ENCODE data around the gene TSSC4. TPM values are rescaled to one million over a fixed set of nuclear protein-coding genes. Genes with fewer than 3 reads are reported as not detected.

The TSSC4 gene
- total RNA-seq, 2 experiments from 2014 or later, result 46.9 to 54.2 TPM

DNA sequence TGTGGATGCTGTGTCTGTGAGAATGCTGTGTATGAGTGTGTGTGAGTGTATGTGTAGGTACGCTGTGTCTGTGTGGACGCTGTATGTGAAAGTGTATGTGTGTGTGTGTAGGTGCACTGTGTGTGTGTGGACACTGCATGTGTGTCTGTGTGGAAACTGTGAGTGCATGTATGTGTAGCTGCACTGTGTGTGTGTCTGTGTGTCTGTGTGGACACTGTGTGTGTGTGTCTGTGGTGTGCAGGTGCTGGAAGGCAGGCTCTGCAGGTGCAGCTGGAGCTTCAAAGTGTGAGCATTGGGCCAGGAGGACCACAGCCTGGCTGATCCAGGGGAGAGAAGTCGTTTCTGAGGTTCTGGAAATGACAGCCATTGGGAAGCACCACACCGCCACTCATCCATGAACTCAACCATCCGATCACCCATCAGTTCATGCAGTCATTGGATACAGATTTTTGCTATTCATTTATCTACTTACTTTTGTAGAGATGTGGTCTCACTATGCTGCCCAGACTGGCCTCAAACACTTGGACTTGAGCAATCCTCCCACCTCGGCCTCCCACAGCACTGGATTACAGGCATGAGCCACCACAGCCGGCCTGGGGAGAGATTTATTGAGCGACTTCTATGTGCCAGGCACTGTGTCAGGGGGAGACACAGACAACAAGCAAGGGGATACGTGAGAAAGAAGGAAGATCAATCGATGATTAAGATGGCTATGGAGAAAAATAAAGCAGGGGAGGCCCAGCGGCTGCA, 34.1 kb downstream of the TSSC4 start:
- Mint-ChIP-seq H3K27me3 (no peaks in the 10 kb centered on the region), H3K27ac (no peak overlapping the region), H3K9me3 (no peaks in the 10 kb centered on the region), H3K4me3 (no peak overlapping the region), H3K36me3 (no peaks in the 10 kb centered on the region), H3K4me1 (no peaks in the 10 kb centered on the region)
- no peak for DNase-seq

DNA sequence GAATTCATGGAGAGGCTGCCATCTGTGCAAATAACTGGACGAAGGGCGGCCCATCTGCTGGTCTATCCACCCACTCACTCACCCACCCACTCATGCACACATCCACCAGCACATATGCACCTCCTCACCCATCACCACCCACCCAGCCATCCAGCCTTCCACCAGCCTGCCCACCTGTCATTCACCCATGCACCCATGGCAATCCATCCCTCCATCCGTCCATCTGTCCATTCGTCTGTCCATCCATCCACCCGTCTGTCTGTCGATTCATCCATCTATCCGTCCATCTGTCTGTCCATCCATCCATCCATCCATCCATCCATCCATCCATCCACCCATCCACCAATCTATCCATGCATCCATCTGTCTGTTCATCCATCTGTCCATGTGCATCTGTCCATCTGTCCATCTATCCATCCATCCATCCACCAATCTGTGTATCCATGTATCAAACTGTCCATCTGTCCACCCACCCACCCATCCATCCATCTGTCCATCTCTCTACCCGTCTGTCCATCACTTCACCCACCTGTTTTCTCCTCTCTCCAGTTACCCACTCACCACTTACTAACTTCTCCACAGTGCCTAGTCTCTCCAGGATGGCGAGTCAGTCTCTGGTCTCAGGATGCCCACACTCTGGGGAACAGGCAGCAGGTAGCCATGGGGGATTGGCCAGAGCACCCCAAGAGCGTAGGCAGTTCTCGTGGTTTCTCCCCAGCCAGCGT, 34.9 kb downstream of the TSSC4 start:
- H3K4me1 Mint-ChIP-seq, result no peaks in the 10 kb centered on the region
- no peaks in the 10 kb centered on the region for H3K27me3 Mint-ChIP-seq

DNA sequence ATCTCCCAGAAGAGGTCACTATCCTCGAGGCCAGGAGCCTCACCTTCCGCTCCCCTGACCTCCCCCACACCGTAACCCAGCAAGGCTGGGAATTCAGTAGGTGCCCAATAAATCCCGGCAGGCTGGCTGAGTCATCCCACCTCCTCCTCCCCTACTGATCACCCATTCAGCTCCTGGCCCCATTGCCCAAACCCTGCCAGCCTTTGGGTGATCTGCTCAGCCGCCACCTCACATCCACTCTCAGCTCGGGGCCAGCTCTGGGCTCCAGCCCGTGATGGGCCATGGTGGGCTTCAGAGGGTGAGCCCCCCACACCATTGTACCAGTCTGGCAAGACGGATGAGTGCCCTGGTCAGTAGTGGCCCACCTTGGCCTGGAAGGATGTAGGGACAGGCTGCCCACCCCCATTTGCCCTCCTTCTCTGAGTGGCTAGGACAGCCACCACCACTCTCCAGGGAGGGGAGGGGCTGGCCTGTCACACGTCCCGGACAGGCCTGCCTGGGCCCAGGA, 35.5 kb downstream of the TSSC4 start:
- H3K36me3 Mint-ChIP-seq, result no peaks in the 10 kb centered on the region
- no peak overlapping the region for H3K4me3 Mint-ChIP-seq
- H3K27me3 Mint-ChIP-seq, result no peaks in the 10 kb centered on the region
- H3K27ac Mint-ChIP-seq, result no peak overlapping the region
- H3K9me3 Mint-ChIP-seq, result no peaks in the 10 kb centered on the region
- no peaks in the 10 kb centered on the region for H3K4me1 Mint-ChIP-seq
- no peak for DNase-seq

More for the DNA sequence above, 34.9 kb downstream of the TSSC4 start:
- no peak for DNase-seq
- Mint-ChIP-seq H3K27ac (no peak overlapping the region), H3K36me3 (no peaks in the 10 kb centered on the region), H3K9me3 (no peaks in the 10 kb centered on the region), H3K4me3 (no peak overlapping the region)

DNA sequence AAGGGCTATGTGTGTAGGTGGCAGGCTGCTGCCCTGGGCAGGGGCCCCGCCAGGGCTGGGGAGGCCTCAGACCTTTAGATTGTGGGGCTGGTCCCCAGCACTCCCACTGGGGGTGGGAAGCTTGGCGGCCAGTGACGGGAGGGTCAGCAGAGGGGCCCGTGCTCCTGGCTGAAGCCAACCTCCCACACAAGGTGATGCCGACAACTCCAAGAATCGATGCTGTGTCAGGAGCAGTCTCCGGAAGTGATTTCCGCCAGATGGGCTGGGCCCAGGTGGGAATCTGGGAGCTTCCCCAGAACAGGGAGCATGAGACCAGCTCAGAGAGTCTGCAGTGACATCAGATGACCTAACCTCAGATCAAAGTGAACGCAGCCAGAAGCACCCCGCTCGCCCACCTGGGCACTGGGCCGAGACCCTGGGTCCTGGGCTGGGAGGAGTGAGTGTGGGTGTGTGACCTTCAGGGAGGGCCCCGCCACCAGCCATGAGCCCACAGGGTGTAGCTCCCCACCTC, 36.0 kb downstream of the TSSC4 start:
- no peak for DNase-seq
- no peak overlapping the region for H3K27ac Mint-ChIP-seq
- no peak overlapping the region for H3K4me3 Mint-ChIP-seq
- no peaks in the 10 kb centered on the region for H3K9me3 Mint-ChIP-seq
- H3K27me3 Mint-ChIP-seq, result no peaks in the 10 kb centered on the region
- no peaks in the 10 kb centered on the region for H3K4me1 Mint-ChIP-seq
- no peaks in the 10 kb centered on the region for H3K36me3 Mint-ChIP-seq

DNA sequence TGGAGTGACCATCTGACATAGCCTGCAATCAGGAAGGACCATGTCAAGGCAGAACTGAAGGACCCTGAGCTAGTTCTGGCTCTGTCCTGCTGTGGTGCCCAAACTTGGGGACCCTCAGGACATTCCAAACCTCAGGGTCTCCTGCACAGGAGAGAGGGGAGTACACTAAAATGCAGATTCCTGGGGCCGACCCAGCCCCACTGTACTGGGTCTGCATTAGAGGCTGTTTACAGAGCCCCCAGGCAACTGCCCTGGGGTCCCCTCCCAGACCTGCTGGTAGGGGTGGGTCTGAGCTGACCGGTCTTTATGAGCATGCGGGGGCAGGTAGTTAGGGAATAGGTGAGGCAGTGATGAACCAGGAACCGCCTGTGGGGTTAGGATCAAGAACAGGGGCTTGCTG, 37.0 kb downstream of the TSSC4 start:
- DNase-seq, result no peak
- H3K36me3 Mint-ChIP-seq, result no peaks in the 10 kb centered on the region
- peaks cover 3% of the 10 kb centered on the region for H3K4me1 Mint-ChIP-seq
- no peak overlapping the region for H3K4me3 Mint-ChIP-seq
- no peaks in the 10 kb centered on the region for H3K9me3 Mint-ChIP-seq
- H3K27me3 Mint-ChIP-seq, result no peaks in the 10 kb centered on the region
- no peak overlapping the region for H3K27ac Mint-ChIP-seq

DNA sequence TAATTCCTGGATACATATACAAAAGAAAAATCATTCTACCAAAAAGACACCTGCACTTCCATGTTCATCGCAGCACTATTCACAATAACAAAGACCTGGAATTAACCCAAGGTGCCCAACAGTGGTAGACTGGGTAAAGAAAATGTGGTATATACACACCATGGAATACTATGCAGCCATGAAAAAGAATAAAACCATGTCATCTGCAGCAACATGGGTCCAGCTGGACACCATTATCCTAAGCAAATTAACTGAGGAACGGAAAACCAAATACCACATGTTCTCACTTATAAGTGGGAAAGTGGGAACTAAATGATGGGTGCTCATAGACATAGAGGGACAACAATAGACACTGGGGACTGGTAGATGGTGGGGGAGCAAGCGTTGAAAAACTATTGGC, 39.3 kb downstream of the TSSC4 start:
- peaks cover 14% of the 10 kb centered on the region for H3K4me1 Mint-ChIP-seq
- H3K4me3 Mint-ChIP-seq, result no peak overlapping the region
- no peak for DNase-seq
- no peaks in the 10 kb centered on the region for H3K36me3 Mint-ChIP-seq
- no peaks in the 10 kb centered on the region for H3K9me3 Mint-ChIP-seq
- no peak overlapping the region for H3K27ac Mint-ChIP-seq
- no peaks in the 10 kb centered on the region for H3K27me3 Mint-ChIP-seq

DNA sequence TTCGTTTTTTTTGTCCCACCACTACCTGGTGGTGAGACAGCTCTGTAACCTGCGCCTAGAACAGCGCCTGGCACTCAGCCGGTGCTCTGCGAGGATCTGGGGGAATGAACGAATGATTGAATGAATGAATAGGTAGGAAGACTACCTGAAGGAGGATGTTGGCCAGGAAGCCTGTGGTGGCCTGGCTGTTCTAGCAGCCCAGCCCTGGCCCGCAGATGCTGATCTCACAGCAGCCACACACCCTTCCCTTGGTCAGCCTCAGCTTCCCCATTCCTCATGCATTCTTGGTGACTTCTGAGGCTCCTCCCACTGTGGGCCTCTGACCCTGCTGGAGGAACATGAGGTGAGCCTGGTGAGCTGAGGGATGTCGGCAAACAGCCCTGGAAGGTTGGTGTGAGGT, 40.1 kb downstream of the TSSC4 start:
- H3K9me3 Mint-ChIP-seq, result no peaks in the 10 kb centered on the region
- no peak overlapping the region for H3K4me3 Mint-ChIP-seq
- H3K4me1 Mint-ChIP-seq, result peaks cover 17% of the 10 kb centered on the region
- no peak for DNase-seq
- no peaks in the 10 kb centered on the region for H3K36me3 Mint-ChIP-seq
- H3K27me3 Mint-ChIP-seq, result no peaks in the 10 kb centered on the region
- no peak overlapping the region for H3K27ac Mint-ChIP-seq

DNA sequence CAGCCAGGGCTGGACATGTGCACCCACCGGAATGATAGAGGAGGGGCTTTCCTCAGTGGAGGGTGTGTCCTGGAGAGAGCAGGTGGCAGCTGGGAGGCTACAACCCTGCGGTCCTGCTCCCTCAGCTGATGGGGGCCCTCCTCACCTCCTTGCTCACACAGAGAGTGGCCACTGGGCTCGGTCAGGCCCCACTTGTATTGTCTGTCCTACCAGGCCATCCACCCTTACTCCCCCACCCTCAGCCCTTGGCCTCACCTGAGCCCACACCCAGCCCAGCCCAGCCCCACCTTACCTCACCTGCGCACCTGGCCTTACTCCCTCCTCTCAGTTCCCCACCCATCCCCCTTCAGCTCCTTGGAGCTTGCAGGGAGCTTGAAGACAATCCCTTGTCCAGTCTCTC, 40.6 kb downstream of the TSSC4 start:
- Mint-ChIP-seq H3K4me3 (no peak overlapping the region), H3K36me3 (no peaks in the 10 kb centered on the region), H3K27ac (no peak overlapping the region), H3K4me1 (peaks cover 17% of the 10 kb centered on the region), H3K9me3 (no peaks in the 10 kb centered on the region), H3K27me3 (no peaks in the 10 kb centered on the region)
- DNase-seq, result no peak

DNA sequence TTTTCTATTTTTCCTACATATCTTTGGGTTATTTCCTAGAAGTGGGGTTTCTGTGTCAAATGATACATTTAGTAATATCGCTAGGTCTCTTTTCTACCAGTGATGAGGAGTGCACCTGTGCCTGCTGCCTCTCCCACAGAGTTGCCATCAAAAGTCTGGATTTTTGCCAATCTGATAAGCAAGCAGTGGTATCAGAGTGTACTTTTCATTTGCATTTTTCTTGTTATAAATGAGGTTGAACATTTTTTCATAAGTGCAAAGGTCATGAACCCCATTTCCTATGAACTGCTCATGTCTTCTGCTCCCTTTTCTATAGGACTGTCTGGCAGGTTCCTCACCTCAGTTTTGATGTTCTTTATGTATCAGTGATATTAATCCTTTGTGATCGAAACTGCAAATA, 42.0 kb downstream of the TSSC4 start:
- Mint-ChIP-seq H3K4me1 (peaks cover 25% of the 10 kb centered on the region), H3K36me3 (no peaks in the 10 kb centered on the region), H3K27me3 (no peaks in the 10 kb centered on the region), H3K9me3 (no peaks in the 10 kb centered on the region), H3K27ac (no peak overlapping the region), H3K4me3 (no peak overlapping the region)
- DNase-seq, result no peak

DNA sequence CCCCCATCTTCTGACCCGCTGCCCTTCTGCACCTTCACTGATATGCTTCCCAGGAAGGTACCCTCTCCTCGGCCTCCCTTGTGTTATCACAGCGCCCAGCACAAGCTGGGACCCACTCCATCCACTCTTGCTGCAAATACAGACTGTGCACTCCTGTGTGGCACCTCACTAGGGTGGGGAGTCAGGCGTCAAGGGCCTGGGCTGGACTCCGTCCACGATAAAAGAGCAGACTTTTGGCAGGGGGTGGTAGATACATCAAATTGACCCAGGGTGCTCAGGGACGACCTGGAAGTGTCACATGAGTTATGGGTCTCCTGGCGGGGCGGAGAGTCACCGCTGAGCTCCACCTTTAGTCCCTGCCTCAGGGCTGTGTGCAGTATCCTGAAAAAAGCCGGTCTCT, 42.9 kb downstream of the TSSC4 start:
- DNase-seq, result no peak
- no peaks in the 10 kb centered on the region for H3K36me3 Mint-ChIP-seq
- peaks cover 25% of the 10 kb centered on the region for H3K4me1 Mint-ChIP-seq

DNA sequence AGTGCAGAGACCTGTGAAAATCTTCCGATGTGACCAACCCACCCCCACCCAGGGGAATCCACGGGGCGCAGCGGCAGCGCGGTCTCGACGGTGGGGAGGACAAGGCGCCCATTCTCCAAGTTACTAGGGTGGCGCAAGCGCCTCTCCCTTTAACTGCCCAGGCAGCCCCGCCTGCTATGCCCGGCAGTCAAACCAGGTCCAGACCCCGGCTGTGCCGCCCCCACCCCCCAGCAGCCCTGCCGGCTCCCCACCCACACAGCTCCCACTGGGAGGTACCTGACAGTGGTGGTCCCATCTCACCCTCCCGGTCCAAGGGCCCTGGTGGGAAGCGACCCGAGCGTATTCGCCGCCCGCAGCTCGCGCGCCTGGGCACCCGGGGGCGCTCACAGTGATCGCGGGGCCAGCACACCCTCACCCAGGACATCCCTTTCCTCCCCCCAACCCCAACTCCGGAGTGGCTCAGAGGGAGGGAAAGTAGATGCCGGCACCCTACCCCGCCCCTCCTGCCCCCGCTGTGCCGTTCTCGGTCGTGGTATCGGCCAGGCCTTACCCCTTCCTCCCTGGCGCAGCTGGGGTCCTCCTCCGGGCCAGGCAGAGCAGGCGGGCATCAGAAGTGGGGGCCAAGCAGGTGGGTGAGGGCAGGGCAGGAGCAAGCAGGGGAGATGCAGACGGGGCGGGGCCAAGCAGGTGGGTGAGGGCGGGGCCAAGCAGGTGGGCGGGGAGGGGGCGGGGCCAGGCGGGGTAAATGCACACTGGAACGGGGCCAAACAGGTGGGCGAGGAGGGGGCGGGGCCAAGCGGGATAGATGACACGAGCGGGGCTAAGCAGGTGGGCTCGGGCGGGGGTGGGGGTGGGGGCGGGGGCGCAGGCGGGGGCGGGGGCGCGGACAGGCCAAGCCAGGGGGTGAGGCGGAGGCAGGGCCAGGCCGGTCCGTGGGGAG, 43.6 kb downstream of the TSSC4 start, which contains the start of gene TRPM5:
TSS of gene TRPM5 (minus strand) at position 634 of the 940 bp plus-strand sequence. CDS start 21,478 bp downstream, outside the sequence.
- peak within 1 kb of the TSS; percentile 58 for H3K27ac Mint-ChIP-seq
- H3K4me1 Mint-ChIP-seq, result peaks cover 25% of the 10 kb centered on the region
- peak within 1 kb of the TSS; percentile 87 for H3K4me3 Mint-ChIP-seq
- H3K36me3 Mint-ChIP-seq, result no peaks in the 10 kb centered on the region
- no peaks in the 10 kb centered on the region for H3K9me3 Mint-ChIP-seq
- DNase-seq, result peak; percentile 67
- no peaks in the 10 kb centered on the region for H3K27me3 Mint-ChIP-seq

More for the DNA sequence above, 42.9 kb downstream of the TSSC4 start:
- H3K9me3 Mint-ChIP-seq, result no peaks in the 10 kb centered on the region
- no peak overlapping the region for H3K4me3 Mint-ChIP-seq
- no peak overlapping the region for H3K27ac Mint-ChIP-seq
- no peaks in the 10 kb centered on the region for H3K27me3 Mint-ChIP-seq

DNA sequence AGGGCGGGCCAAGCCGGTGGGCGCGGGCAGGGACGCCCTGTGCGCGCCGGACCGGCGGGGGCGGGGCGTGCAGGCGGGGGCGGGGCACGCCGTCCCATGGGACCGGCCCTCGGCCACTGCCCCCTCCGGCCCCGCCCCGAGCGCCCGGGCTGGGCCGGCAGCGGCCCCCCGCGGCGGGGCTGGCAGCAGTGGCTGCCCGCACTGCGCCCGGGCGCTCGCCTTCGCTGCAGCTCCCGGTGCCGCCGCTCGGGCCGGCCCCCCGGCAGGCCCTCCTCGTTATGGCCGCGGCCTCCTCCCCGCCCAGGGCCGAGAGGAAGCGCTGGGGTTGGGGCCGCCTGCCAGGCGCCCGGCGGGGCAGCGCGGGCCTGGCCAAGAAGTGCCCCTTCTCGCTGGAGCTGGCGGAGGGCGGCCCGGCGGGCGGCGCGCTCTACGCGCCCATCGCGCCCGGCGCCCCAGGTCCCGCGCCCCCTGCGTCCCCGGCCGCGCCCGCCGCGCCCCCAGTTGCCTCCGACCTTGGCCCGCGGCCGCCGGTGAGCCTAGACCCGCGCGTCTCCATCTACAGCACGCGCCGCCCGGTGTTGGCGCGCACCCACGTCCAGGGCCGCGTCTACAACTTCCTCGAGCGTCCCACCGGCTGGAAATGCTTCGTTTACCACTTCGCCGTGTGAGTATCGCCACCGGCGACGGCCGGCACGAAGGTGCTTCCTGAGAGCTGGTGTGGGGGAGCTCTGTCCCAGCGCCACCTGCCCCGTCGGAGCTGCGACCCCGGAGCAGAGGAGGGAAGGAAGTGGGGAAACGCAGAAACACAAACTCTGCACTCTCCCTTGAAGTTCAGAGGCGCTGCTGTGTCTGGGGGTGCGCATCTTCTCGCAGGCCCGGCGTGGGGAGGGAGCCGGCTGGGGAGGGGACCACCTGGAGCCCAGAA, 44.5 kb downstream of the TSSC4 start, which contains the start of gene KCNQ1:
TSS of gene KCNQ1 (plus strand) at position 188 of the 925 bp plus-strand sequence. CDS start at position 279, 91 bp downstream.
- H3K27ac Mint-ChIP-seq, result peak within 1 kb of the TSS; percentile 58
- H3K36me3 Mint-ChIP-seq, result no peaks in the 10 kb centered on the region
- peaks cover 25% of the 10 kb centered on the region for H3K4me1 Mint-ChIP-seq
- H3K4me3 Mint-ChIP-seq, result peak within 1 kb of the TSS; percentile 87
- DNase-seq, result peak; percentile 76
- H3K27me3 Mint-ChIP-seq, result no peaks in the 10 kb centered on the region
- H3K9me3 Mint-ChIP-seq, result no peaks in the 10 kb centered on the region

DNA sequence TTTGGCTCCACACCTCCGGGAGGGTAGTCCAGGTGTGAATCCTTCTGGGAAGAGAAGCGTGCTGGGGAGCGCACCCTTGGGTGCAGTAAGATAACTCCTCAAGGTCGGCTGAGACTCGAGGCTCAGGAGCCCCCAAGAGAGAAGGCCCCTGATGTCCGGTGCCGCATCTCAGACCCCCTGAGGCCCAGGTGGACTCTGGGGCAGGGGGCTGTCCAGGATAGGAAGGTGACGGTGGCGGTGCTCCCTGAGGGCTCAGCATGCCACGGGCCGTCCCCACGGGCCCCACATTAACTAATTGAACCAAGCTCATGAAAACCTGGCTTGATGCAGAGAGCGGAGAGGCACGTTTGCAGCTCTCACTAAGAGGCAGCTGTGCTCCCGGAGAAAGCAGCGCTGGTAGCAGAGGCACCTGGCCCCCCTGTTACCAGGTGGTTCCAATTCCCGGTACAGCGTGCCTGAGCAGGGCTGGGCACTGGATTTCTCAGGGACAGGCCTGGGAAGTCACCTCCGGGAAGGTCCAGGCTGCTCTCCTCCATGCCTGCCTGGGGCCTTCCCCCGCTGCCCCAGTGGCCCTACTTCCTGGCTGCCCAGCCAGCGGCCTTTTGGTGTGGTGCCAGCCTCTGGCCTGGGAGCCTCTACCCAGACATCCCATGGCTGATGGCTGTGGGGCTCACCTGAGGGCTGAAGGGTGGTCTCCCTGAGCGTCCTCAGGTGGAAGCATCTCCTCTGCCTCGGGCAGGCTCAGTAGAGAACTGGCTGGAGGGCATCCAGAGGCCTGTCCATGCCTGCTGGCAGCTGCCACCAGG, 45.4 kb downstream of the TSSC4 start:
- Mint-ChIP-seq H3K27me3 (no peaks in the 10 kb centered on the region), H3K9me3 (no peaks in the 10 kb centered on the region), H3K27ac (peak overlapping the region; percentile 58), H3K36me3 (no peaks in the 10 kb centered on the region), H3K4me3 (peak overlapping the region; percentile 87), H3K4me1 (peaks cover 25% of the 10 kb centered on the region)
- DNase-seq, result peak; percentile 29

Data from activated naive CD8-positive, alpha-beta T cell treated with anti-CD3 and anti-CD28 coated beads for 36 hours (primary cell).